22Rv1 (cell line): ENCODE results near the gene TAS2R16.

Source experiments
- H3K27ac ChIP-seq: fragments of 450-650 bp; 2 replicates; pipeline ENCODE4 v1.5.1; 2017
- ZFX ChIP-seq: fragments of 450-650 bp; IDR thresholded peaks from 2 replicates; pipeline ENCODE4 v1.6.1; 2017; ENCODE audit warnings: antibody characterized with exemption, borderline replicate concordance
- TF ChIP-seq, protein P1 (sequence below): fragments of 450-650 bp; IDR thresholded peaks from 2 replicates; pipeline ENCODE4 v1.5.1; 2017; ENCODE audit warnings: mild to moderate bottlenecking

TAS2R16 gene

DNA sequence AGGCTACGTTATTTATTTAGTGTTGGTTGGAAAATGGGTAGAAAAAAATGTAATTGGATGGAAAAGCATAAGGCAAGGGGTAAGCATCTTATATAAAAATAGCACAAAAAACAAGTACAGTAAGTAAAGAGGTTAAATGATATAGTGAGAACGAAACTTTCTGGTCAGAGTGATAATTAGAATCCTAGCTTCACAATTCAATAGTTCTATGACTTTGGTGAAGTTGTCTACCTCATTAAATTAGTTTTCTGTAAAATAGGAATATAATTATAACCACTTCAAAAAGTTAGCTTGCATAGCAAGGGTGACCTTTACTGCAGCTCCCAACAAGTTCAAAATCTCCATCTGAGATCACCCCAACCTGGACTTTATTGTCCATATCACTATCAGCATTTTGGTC lies 30.8 kb upstream of the TAS2R16 start:
- H3K27ac ChIP-seq: no peak overlapping the region
- no peak for TF ChIP-seq ZFX
- TF ChIP-seq, protein P1, sequence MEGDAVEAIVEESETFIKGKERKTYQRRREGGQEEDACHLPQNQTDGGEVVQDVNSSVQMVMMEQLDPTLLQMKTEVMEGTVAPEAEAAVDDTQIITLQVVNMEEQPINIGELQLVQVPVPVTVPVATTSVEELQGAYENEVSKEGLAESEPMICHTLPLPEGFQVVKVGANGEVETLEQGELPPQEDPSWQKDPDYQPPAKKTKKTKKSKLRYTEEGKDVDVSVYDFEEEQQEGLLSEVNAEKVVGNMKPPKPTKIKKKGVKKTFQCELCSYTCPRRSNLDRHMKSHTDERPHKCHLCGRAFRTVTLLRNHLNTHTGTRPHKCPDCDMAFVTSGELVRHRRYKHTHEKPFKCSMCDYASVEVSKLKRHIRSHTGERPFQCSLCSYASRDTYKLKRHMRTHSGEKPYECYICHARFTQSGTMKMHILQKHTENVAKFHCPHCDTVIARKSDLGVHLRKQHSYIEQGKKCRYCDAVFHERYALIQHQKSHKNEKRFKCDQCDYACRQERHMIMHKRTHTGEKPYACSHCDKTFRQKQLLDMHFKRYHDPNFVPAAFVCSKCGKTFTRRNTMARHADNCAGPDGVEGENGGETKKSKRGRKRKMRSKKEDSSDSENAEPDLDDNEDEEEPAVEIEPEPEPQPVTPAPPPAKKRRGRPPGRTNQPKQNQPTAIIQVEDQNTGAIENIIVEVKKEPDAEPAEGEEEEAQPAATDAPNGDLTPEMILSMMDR: no peak

DNA sequence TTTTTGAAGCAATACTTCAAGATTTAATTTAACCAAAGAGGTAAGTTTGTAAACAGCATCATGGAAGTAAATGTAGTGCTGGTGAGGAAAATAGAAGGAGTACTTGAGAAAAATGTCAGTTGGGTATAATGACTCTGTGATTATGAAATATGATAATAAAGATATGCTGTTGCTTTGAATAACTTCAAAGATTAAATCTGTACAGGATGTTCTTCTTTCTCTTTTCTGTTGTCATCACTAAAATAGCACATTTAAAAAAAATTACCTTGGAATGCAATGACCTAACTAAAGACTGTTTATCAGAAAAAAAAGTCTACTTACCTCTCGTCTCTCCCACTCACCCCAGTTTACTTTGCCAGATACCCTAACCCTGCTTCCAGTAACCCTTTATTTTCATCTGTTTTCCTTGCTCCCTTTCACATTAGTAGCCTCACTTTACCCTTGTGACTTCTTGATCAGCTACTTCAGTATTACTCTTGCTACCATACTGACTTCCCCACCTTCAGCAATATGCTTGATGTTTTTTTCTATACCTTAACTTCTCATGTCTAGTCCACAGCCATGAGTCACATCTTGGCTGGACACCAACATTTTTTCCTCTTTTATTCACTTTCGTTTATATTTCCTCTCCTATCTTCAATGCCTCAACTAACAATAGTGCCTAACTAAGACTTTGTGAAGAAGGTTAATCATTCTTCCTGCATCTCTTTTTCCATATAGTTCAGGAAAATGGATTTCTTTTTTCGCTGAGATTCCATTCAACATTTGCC lies 29.7 kb upstream of the TAS2R16 start:
- no peak for TF ChIP-seq ZFX
- TF ChIP-seq, protein P1: no peak
- no peak overlapping the region for H3K27ac ChIP-seq

DNA sequence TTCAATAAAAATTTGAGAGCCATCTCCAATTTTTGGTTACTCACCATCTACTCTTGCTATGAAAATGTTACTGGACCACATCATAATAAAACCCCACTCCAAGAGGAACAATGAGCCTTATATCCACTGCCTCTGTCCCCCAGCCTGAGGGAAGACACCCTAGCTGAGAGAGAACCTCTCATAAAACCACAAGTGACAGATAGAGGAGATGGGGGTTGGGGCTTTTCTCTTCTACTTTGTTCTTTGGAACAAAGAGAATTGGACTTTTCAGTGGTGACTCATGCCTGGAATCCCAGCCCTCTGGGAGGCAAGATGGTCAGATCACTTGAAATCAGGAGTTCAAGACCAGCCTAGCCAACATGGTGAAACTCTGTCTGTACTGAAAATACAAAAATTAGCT lies 27.6 kb upstream of the TAS2R16 start:
- H3K27ac ChIP-seq: no peak overlapping the region

DNA sequence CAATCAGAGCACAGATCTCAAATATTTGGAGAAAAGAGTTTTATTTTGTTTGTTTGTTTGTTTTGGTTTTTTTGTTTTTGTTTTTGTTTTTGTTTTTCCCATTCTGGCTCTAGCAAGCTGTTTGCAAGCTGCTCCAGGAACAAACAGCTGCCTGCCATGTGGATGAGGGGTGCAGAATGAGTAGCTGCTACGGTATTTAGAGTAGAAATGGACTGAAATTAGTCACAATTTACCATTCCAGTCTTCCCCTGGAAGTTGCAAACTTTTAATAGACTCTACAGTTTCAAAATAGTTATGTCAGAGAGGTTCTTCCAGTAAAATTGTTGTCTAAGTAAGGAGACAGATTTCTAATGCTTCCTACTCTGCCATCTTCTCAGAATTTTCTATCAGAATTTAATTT lies 27.1 kb upstream of the TAS2R16 start:
- TF ChIP-seq, protein P1: no peak
- no peak for TF ChIP-seq ZFX
- no peak overlapping the region for H3K27ac ChIP-seq

More for the DNA sequence above, 27.6 kb upstream of the TAS2R16 start:
- TF ChIP-seq, protein P1: no peak
- TF ChIP-seq ZFX: no peak

DNA sequence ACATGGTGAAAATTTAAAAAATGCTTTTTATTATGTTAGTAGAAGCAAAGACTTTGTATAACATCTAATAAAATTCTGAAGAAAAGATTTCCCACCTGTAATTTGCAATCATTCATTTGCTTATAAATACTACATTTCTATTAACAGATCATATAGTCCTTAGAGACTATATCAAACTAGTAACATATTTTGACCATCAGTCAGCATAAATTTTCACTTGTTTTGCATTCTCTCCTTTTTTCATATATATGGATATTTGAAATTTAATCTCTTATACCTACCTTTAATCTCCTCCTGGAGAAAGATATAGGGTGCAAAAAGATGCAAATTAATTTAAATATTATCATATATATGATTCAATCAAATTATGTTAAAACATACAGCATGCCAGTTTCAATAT lies 16.9 kb upstream of the TAS2R16 start:
- no peak overlapping the region for H3K27ac ChIP-seq
- TF ChIP-seq, protein P1: no peak
- no peak for TF ChIP-seq ZFX

DNA sequence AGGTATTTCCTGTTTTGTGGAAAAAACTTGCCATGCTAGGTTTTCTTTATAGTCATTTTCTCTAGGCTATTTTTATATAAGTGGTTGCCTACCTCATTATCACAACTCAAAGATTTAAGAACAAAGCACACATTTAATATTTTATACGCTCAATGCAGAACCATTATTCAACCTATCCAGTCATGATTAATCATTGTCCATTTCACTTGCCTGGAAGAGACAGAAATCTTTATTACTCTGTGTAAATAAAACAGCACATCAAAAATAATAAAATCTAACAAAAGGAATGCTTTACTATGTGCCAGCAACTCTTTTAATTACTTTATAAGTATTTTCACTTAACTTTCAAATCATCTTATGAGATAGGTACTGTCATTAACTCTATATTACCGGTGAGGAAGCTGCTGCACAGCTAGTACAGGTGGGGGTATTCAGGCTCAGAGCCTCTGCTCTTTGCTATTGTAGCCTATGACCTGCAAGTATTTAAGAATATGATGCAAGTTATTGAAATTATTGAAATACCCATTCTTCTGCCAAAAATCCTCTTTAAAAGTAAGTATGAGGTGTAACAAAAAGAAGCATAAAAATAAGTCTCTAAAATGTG lies 16.4 kb upstream of the TAS2R16 start:
- H3K27ac ChIP-seq: no peak overlapping the region

DNA sequence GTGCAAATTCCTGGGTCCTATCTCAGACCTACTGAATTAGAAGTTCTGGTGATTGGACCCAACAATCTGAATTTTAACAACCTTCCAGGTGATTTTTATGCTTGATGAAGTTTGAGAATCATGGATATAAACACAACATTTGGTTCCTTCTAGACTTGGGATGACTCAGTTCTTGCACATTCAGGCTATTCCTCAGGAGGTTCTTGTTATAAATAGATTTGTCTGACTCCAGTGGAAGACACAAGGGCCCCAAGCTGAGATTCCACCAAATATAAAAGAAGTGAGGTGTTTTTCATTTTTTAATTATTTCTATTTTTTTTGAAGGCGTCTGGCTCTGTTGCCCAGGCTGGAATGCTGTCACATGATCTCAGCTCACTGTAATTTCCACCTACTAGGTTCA lies 9.4 kb upstream of the TAS2R16 start:
- no peak overlapping the region for H3K27ac ChIP-seq
- no peak for TF ChIP-seq ZFX
- TF ChIP-seq, protein P1: no peak

More for the DNA sequence above, 16.4 kb upstream of the TAS2R16 start:
- TF ChIP-seq, protein P1: no peak
